Karpas-422 (cell line): ENCODE measurements around the gene PADI6. TPM values are rescaled to one million over a fixed set of nuclear protein-coding genes. Genes with fewer than 3 reads are reported as not detected.

Source experiments
- DNase-seq: peaks from one replicate; pipeline ENCODE4 v3.0.0-alpha.2; 2015
- H2AFZ ChIP-seq: fragments of 200-600 bp; sonication (generic); 2 replicates; pipeline ENCODE4 v1.6.1; 2014; ENCODE audit warnings: antibody characterized with exemption, low read length, mixed read lengths
- H3K27ac ChIP-seq: fragments of 200-600 bp; sonication (generic); 2 replicates; pipeline ENCODE4 v1.5.1; 2014; ENCODE audit warnings: mild to moderate bottlenecking, low read length, moderate library complexity
- H3K27me3 ChIP-seq: fragments of 200-600 bp; sonication (generic); 2 replicates; pipeline ENCODE4 v1.6.1; 2014; ENCODE audit warnings: low read length, mixed read lengths
- H3K36me3 ChIP-seq: fragments of 200-600 bp; sonication (generic); 2 replicates; pipeline ENCODE4 v1.6.1; 2014; ENCODE audit warnings: low read length, mixed read lengths; ENCODE audit not compliant: insufficient read depth
- H3K4me1 ChIP-seq: fragments of 200-600 bp; sonication (generic); 2 replicates; pipeline ENCODE4 v1.6.1; 2014; ENCODE audit warnings: mild to moderate bottlenecking, low read length, mixed read lengths
- H3K4me2 ChIP-seq: fragments of 200-600 bp; sonication (generic); 2 replicates; pipeline ENCODE4 v1.6.1; 2014; ENCODE audit warnings: low read length, low read depth, mild to moderate bottlenecking; ENCODE audit not compliant: poor library complexity, severe bottlenecking
- H3K4me3 ChIP-seq: fragments of 200-600 bp; sonication (generic); 2 replicates; pipeline ENCODE4 v1.5.1; 2014; ENCODE audit warnings: mild to moderate bottlenecking, antibody characterized with exemption, low read length, mixed read lengths
- H3K79me2 ChIP-seq: fragments of 200-600 bp; sonication (generic); 2 replicates; pipeline ENCODE4 v1.6.1; 2014; ENCODE audit warnings: mild to moderate bottlenecking, low read length, mixed read lengths
- H3K9ac ChIP-seq: fragments of 200-600 bp; sonication (generic); 2 replicates; pipeline ENCODE4 v1.6.0; 2014; ENCODE audit warnings: low read length
- H3K9me2 ChIP-seq: fragments of 200-600 bp; sonication (generic), shearing (Covaris generic); replicated peaks from 2 replicates; pipeline ENCODE4 v1.6.0; 2014; ENCODE audit warnings: mild to moderate bottlenecking, low read length, moderate library complexity; ENCODE audit not compliant: insufficient read depth
- H3K9me3 ChIP-seq: fragments of 300-700, 200-600 bp; sonication (generic); 2 replicates; pipeline ENCODE4 v1.6.1; 2014; ENCODE audit warnings: low read length, mixed read lengths
- H4K20me1 ChIP-seq: fragments of 200-600 bp; sonication (generic); 2 replicates; pipeline ENCODE4 v1.6.1; 2014; ENCODE audit warnings: mild to moderate bottlenecking, antibody characterized with exemption, low read length, low read depth; ENCODE audit not compliant: insufficient read depth
- total RNA-seq: library from RNA; depleted of rRNA; stranded (reverse); fragments of >200 nt; shearing (Covaris generic); gene quantifications from 2 replicates; pipeline ENCODE4 v1.2.3, GENCODE V29; 2014; ENCODE audit warnings: low replicate concordance

PADI6 gene
- total RNA-seq, 1 experiment from 2014 or later = not detected

DNA sequence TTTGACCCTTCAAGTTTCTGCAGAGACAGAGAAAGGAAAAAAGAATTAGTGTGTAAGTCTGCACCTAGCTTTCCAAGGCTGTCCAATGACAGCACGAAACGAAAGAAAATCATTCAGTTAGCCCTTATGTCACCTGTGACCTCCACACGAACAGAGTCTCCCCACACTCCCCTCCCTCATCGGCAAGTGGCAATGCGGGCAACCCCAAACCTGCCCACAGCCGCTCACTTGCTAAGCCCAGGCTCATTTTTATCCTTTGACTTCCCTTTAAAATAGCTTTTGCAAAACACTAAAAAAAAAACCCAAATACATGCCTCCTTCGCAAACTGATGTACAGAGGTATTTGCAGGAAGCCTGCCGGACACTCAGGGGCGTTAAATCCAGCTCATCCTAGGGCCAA, 57.2 kb downstream of the PADI6 start:
- peaks cover 59% of the 10 kb centered on the region for H3K36me3 ChIP-seq
- no peak overlapping the region for H2AFZ ChIP-seq
- no peaks in the 10 kb centered on the region for H3K4me1 ChIP-seq
- no peak overlapping the region for H3K27ac ChIP-seq
- H4K20me1 ChIP-seq = peaks cover 87% of the 10 kb centered on the region
- H3K4me3 ChIP-seq = no peak overlapping the region
- H3K9me3 ChIP-seq = no peaks in the 10 kb centered on the region
- DNase-seq = no peak
- H3K9ac ChIP-seq = no peak overlapping the region
- peaks cover 94% of the 10 kb centered on the region for H3K79me2 ChIP-seq
- no peaks in the 10 kb centered on the region for H3K27me3 ChIP-seq
- H3K4me2 ChIP-seq = no peak overlapping the region
- no peaks in the 10 kb centered on the region for H3K9me2 ChIP-seq

DNA sequence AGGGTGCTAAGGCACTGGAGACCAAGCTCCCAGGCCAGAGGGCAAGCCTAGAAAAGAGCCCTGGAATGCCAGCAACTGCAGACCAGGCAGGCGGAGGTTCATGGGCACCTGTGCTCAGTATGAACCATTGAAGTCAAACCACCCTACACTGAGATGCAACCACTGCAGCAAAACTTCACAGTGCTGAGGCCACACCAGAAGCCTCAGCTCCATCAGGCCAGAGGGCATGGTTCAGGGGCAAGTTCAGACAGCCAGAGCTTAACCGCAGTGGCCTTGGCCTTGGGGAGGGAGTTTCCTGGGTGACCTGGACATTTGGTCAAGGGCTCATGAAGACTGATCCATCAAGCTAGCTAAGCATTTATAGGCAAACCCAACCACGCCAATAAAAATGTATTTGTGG, 60.4 kb downstream of the PADI6 start:
- H3K4me2 ChIP-seq = no peak overlapping the region
- peaks cover 15% of the 10 kb centered on the region for H3K4me1 ChIP-seq
- H3K27ac ChIP-seq = no peak overlapping the region
- no peak for DNase-seq
- H3K9ac ChIP-seq = no peak overlapping the region
- H3K79me2 ChIP-seq = peaks cover 96% of the 10 kb centered on the region
- no peak overlapping the region for H2AFZ ChIP-seq
- peaks cover 91% of the 10 kb centered on the region for H4K20me1 ChIP-seq
- H3K27me3 ChIP-seq = no peaks in the 10 kb centered on the region
- no peaks in the 10 kb centered on the region for H3K9me2 ChIP-seq
- no peak overlapping the region for H3K4me3 ChIP-seq
- H3K9me3 ChIP-seq = no peaks in the 10 kb centered on the region
- peaks cover 70% of the 10 kb centered on the region for H3K36me3 ChIP-seq

DNA sequence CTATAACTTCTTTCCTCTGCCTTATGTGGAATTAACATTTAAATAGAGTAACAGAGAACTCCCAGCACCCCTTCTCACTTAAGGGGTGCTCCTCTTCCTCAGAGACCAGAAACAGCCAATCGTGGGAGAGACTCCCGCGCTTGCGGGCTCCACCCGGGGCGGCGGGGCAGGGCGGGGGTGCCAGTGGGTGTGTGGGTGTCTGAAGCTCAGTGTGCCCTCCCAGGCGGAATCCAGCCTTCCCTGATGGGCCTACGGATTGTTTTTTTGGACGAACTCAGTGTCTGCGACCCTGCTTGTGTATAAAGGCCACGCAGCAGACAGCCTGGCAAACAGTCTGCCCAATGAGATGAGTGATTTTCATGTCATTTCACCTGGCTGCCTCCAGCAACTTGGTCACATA, 61.3 kb downstream of the PADI6 start:
- Histone ChIP-seq H3K4me1 (peaks cover 15% of the 10 kb centered on the region), H3K4me3 (no peak overlapping the region), H3K9me2 (no peaks in the 10 kb centered on the region), H3K4me2 (no peak overlapping the region), H3K27me3 (no peaks in the 10 kb centered on the region), H3K27ac (no peak overlapping the region), H3K9ac (no peak overlapping the region), H4K20me1 (peaks cover 83% of the 10 kb centered on the region), H3K9me3 (no peaks in the 10 kb centered on the region), H3K36me3 (peaks cover 64% of the 10 kb centered on the region), H2AFZ (no peak overlapping the region), H3K79me2 (peaks cover 88% of the 10 kb centered on the region)
- DNase-seq = no peak

DNA sequence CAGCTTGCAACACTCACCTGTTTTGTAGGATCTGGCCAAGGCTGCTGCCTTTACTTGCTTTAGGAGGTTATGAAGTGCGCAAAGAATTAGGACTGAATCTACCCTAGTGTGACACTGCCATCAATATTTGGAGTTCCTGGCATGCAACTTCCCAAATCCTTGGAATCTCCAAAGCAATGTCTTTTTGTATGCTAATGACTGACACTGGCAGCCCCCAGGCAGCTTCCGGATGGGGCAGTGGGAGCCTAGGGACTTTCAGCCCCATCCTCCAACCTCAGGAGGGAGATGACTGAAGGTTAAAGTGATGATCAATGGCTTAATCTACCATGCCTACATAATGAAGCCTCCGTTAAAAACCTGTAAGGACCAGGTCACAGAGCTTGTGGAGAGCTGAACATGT, 62.0 kb downstream of the PADI6 start:
- no peak overlapping the region for H2AFZ ChIP-seq
- H3K4me2 ChIP-seq = no peak overlapping the region
- DNase-seq = no peak
- no peak overlapping the region for H3K4me3 ChIP-seq
- H3K36me3 ChIP-seq = peaks cover 56% of the 10 kb centered on the region
- H3K9me2 ChIP-seq = no peaks in the 10 kb centered on the region
- no peaks in the 10 kb centered on the region for H3K27me3 ChIP-seq
- H3K4me1 ChIP-seq = peaks cover 15% of the 10 kb centered on the region
- H4K20me1 ChIP-seq = peaks cover 75% of the 10 kb centered on the region
- H3K9me3 ChIP-seq = no peaks in the 10 kb centered on the region
- H3K27ac ChIP-seq = no peak overlapping the region
- no peak overlapping the region for H3K9ac ChIP-seq
- peaks cover 88% of the 10 kb centered on the region for H3K79me2 ChIP-seq

DNA sequence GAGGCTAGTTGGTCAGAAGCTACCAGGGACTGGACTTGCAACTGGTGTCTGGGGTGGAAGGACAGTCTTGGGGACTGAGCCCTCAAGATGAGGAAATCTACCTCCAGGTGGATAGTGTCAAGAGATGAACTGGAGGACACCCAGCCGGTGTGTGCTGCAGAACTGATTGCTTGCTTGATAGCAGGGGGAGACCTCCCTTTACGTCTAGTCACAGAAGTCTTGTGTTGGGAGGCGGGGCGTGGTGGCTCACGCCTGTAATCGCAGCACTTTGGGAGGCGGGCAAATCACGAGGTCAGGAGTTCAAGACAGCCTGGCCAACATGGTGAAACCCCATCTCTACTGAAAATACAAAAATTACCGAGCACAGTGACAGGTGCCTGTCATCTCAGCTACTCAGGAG, 62.6 kb downstream of the PADI6 start:
- Histone ChIP-seq H3K9me2 (no peaks in the 10 kb centered on the region), H4K20me1 (peaks cover 70% of the 10 kb centered on the region), H3K9me3 (no peaks in the 10 kb centered on the region), H3K27ac (no peak overlapping the region), H3K9ac (no peak overlapping the region), H2AFZ (no peak overlapping the region), H3K27me3 (no peaks in the 10 kb centered on the region), H3K79me2 (peaks cover 84% of the 10 kb centered on the region), H3K36me3 (peaks cover 50% of the 10 kb centered on the region), H3K4me1 (peaks cover 15% of the 10 kb centered on the region), H3K4me2 (no peak overlapping the region), H3K4me3 (no peak overlapping the region)
- DNase-seq = no peak

- Histone ChIP-seq H3K4me1 (peaks cover 23% of the 10 kb centered on the region), H3K4me3 (peak overlapping the region; percentile 99), H3K27ac (peak overlapping the region; percentile 45), H4K20me1 (peaks cover 58% of the 10 kb centered on the region), H3K9me2 (no peaks in the 10 kb centered on the region), H3K79me2 (peaks cover 69% of the 10 kb centered on the region), H3K27me3 (no peaks in the 10 kb centered on the region), H3K36me3 (peaks cover 46% of the 10 kb centered on the region), H3K4me2 (peak overlapping the region; percentile 84), H3K9ac (peak overlapping the region; percentile 100), H3K9me3 (no peaks in the 10 kb centered on the region), H2AFZ (no peak overlapping the region)
- DNase-seq = peak; percentile 11
Observed at GRCh38 chr1:17436380-17437174, 64.6 kb downstream of the PADI6 start.

- Histone ChIP-seq H3K36me3 (peaks cover 43% of the 10 kb centered on the region), H3K79me2 (peaks cover 62% of the 10 kb centered on the region), H3K27me3 (no peaks in the 10 kb centered on the region), H3K9me3 (no peaks in the 10 kb centered on the region), H3K4me2 (peak overlapping the region; percentile 84), H3K9me2 (no peaks in the 10 kb centered on the region), H2AFZ (no peak overlapping the region), H3K4me3 (peak overlapping the region; percentile 99), H3K9ac (peak overlapping the region; percentile 100), H4K20me1 (peaks cover 52% of the 10 kb centered on the region), H3K27ac (peak overlapping the region; percentile 45), H3K4me1 (peaks cover 23% of the 10 kb centered on the region)
- no peak for DNase-seq
Observed at GRCh38 chr1:17437260-17437579, 65.2 kb downstream of the PADI6 start.

- Histone ChIP-seq H3K4me3 (peak overlapping the region; percentile 99), H3K9me3 (no peaks in the 10 kb centered on the region), H3K79me2 (peaks cover 57% of the 10 kb centered on the region), H3K27ac (peak overlapping the region; percentile 99), H3K9me2 (no peaks in the 10 kb centered on the region), H3K9ac (peak overlapping the region; percentile 100), H2AFZ (no peak overlapping the region), H3K27me3 (no peaks in the 10 kb centered on the region), H3K4me2 (peak overlapping the region; percentile 84), H3K4me1 (peaks cover 23% of the 10 kb centered on the region), H4K20me1 (peaks cover 47% of the 10 kb centered on the region), H3K36me3 (peaks cover 38% of the 10 kb centered on the region)
- DNase-seq = peak; percentile 76
Observed at GRCh38 chr1:17437580-17438317, 65.8 kb downstream of the PADI6 start.
